ENCODE results near the gene PTPRK. TPM values are rescaled to one million over a fixed set of nuclear protein-coding genes. Genes with fewer than 3 reads are reported as not detected.

PTPRK gene
- total and polyA plus RNA-seq, 4 donors: 12.1 to 61.2 (median 29.1) TPM

DNA sequence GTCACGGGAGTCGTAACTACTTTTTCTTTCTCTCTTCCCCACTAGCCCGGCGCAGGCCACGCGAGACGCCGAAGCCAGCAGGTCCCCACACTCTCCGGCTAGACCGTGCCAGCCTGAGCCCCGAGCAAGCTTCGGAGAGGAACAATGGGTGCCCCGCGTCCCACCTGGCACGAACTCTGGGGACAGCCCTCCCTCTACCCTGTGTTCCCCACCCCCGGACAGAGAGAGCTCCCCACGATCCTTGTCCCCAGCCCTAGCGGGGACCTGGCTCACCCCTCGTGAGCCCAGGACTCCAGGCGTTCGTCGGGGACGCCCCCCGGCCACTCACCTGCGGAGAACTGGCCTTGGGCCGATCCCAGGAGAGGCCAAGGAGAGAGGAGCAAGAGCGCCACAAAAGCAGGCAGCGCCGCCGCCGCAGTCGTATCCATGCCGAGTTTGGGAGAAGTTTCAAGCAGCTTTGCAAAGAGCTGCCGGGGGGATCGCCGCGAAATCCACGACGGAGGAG, 416 bp downstream of the PTPRK start:
- H3K27ac ChIP-seq (ENCODE audit: low read depth in 1 of 2, low read length in 2 of 2): peak overlapping the region; percentile 88 to 97

DNA sequence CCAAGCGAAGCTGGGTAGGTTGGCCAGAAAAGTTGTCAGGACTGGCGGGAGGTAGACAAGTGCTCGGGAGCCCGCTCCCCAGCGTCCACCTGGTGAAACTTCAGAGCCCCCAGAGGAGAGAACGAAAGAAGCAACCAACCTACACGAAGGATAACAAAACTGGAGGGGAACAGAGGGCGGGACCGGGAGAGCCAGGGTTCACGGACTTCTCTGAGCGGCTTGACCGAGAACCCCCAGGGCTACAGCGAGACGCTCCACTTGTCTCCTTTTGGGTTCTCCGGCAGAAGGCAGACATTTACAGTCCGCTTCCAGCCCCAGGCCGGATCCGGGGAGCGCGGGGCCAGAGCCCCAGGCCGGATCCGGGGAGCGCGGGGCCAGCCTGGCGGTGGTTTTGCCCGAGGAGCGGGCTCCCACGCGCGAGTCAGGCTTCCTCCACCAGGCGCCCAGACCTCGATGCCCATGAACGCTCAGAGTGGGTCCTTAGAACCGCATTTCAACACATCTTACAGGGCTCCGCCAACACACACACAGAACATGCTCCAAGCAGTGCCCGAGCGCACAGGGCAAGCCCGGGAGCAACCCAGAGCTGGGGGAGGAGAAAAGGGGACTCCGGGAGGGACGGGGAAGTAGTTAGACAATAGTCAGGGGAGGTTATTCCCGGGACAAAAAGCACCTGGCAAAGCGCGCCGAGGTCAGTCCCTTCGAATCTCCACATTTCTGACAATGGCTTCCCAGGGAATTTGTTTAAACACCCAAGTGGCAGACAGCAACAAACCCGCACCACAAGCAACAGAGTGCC, 1.1 kb downstream of the PTPRK start:
- WGBS: under 1% methylated on average over 46 of the region's 46 CpGs

More for the DNA sequence above, 416 bp downstream of the PTPRK start:
- Histone ChIP-seq H3K4me1 (ENCODE audit: control insufficient read depth in 4 of 4, insufficient read depth in 4 of 4, low read length in 3 of 4) (peaks cover 2 to 42% (median 27%) of the 10 kb centered on the region in 4 donors), H3K36me3 (ENCODE audit: control insufficient read depth in 4 of 4, insufficient read depth in 3 of 4, low read depth in 1 of 4, low read length in 3 of 4) (no peaks in the 10 kb centered on the region), H3K9ac (ENCODE audit: low read depth in 1 of 2, low read length in 2 of 2) (peak overlapping the region; percentile 51 to 96), H3K4me3 (ENCODE audit: low read depth in 1 of 3, low read length in 3 of 3) (peak overlapping the region; percentile 61 to 86 (median 81)), H3K27me3 (ENCODE audit: control insufficient read depth in 4 of 4, insufficient read depth in 4 of 4, low read length in 3 of 4) (no peaks in the 10 kb centered on the region), H3K9me3 (ENCODE audit: control insufficient read depth in 4 of 4, low read length in 3 of 4) (no peaks in the 10 kb centered on the region)
- TF ChIP-seq NR2F2 (IDR thresholded peaks at IDR 0.05) (no peak), RXRA (IDR thresholded peaks at IDR 0.05) (no peak), FOXA1 (IDR thresholded peaks at IDR 0.05) (no peak), GABPA (IDR thresholded peaks at IDR 0.05 in 1 of 2, conservative IDR thresholded peaks at IDR 0.05 in 1 of 2) (no peak), RAD21 (IDR thresholded peaks at IDR 0.05) (no peak), JUND (IDR thresholded peaks at IDR 0.05) (no peak), TAF1 (conservative IDR thresholded peaks at IDR 0.05) (no peak), SP1 (IDR thresholded peaks at IDR 0.05) (no peak), EGR1 (IDR thresholded peaks at IDR 0.05; ENCODE audit: low read depth in 2 of 2) (no peak)
- TF ChIP-seq, protein P1, sequence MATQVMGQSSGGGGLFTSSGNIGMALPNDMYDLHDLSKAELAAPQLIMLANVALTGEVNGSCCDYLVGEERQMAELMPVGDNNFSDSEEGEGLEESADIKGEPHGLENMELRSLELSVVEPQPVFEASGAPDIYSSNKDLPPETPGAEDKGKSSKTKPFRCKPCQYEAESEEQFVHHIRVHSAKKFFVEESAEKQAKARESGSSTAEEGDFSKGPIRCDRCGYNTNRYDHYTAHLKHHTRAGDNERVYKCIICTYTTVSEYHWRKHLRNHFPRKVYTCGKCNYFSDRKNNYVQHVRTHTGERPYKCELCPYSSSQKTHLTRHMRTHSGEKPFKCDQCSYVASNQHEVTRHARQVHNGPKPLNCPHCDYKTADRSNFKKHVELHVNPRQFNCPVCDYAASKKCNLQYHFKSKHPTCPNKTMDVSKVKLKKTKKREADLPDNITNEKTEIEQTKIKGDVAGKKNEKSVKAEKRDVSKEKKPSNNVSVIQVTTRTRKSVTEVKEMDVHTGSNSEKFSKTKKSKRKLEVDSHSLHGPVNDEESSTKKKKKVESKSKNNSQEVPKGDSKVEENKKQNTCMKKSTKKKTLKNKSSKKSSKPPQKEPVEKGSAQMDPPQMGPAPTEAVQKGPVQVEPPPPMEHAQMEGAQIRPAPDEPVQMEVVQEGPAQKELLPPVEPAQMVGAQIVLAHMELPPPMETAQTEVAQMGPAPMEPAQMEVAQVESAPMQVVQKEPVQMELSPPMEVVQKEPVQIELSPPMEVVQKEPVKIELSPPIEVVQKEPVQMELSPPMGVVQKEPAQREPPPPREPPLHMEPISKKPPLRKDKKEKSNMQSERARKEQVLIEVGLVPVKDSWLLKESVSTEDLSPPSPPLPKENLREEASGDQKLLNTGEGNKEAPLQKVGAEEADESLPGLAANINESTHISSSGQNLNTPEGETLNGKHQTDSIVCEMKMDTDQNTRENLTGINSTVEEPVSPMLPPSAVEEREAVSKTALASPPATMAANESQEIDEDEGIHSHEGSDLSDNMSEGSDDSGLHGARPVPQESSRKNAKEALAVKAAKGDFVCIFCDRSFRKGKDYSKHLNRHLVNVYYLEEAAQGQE (IDR thresholded peaks at IDR 0.05): no peak
- TF ChIP-seq, protein P2, sequence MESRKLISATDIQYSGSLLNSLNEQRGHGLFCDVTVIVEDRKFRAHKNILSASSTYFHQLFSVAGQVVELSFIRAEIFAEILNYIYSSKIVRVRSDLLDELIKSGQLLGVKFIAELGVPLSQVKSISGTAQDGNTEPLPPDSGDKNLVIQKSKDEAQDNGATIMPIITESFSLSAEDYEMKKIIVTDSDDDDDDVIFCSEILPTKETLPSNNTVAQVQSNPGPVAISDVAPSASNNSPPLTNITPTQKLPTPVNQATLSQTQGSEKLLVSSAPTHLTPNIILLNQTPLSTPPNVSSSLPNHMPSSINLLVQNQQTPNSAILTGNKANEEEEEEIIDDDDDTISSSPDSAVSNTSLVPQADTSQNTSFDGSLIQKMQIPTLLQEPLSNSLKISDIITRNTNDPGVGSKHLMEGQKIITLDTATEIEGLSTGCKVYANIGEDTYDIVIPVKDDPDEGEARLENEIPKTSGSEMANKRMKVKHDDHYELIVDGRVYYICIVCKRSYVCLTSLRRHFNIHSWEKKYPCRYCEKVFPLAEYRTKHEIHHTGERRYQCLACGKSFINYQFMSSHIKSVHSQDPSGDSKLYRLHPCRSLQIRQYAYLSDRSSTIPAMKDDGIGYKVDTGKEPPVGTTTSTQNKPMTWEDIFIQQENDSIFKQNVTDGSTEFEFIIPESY (IDR thresholded peaks at IDR 0.05): no peak
- TF ChIP-seq, protein P3, sequence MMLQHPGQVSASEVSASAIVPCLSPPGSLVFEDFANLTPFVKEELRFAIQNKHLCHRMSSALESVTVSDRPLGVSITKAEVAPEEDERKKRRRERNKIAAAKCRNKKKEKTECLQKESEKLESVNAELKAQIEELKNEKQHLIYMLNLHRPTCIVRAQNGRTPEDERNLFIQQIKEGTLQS (IDR thresholded peaks at IDR 0.05): no peak
- under 1% methylated on average over 39 of the region's 39 CpGs for WGBS
- peak; percentile 44 for DNase-seq (ENCODE audit: low spot score)

More for the DNA sequence above, 1.1 kb downstream of the PTPRK start:
- no peaks in the 10 kb centered on the region for H3K27me3 ChIP-seq (ENCODE audit: control insufficient read depth in 4 of 4, insufficient read depth in 4 of 4, low read length in 3 of 4)
- peaks cover 0 to 49% (median 31%) of the 10 kb centered on the region in 4 donors for H3K4me1 ChIP-seq (ENCODE audit: control insufficient read depth in 4 of 4, insufficient read depth in 4 of 4, low read length in 3 of 4)
- H3K36me3 ChIP-seq (ENCODE audit: control insufficient read depth in 4 of 4, insufficient read depth in 3 of 4, low read depth in 1 of 4, low read length in 3 of 4): no peaks in the 10 kb centered on the region
- H3K4me3 ChIP-seq (ENCODE audit: low read depth in 1 of 3, low read length in 3 of 3): peak overlapping the region; percentile 61 to 86 (median 81)
- peak overlapping the region; percentile 51 to 96 for H3K9ac ChIP-seq (ENCODE audit: low read depth in 1 of 2, low read length in 2 of 2)
- peak overlapping the region; percentile 88 to 97 for H3K27ac ChIP-seq (ENCODE audit: low read depth in 1 of 2, low read length in 2 of 2)
- no peak for DNase-seq (ENCODE audit: low spot score)
- peak; percentile 36 to 40 for TF ChIP-seq RAD21 (IDR thresholded peaks at IDR 0.05)
- TF ChIP-seq FOXA1 (IDR thresholded peaks at IDR 0.05): no peak
- H3K9me3 ChIP-seq (ENCODE audit: control insufficient read depth in 4 of 4, low read length in 3 of 4): no peaks in the 10 kb centered on the region

Data from liver (tissue), 9 donors.